ENCODE measurements around the gene CADPS2. TPM values are rescaled to one million over a fixed set of nuclear protein-coding genes. Genes with fewer than 3 reads are reported as not detected.
A peak's percentile ranks its signal among the peaks of the same experiment; 100 is the strongest.

Gene CADPS2
- total RNA-seq, 1 donor from 2014 or later: 10.1 TPM

GRCh38 chr7:122831436-122831835 lies 54.8 kb downstream of the CADPS2 start:
- Mint-ChIP-seq H3K36me3 (no peaks in the 10 kb centered on the region), H3K27ac (no peak overlapping the region), H3K4me3 (no peak overlapping the region), H3K4me1 (ENCODE audit: unreplicated experiment) (no peaks in the 10 kb centered on the region), H3K27me3 (no peaks in the 10 kb centered on the region), H3K9me3 (no peaks in the 10 kb centered on the region)
- no peak for TF ChIP-seq CTCF (conservative IDR thresholded peaks at IDR 0.05)
- no peak for DNase-seq (ENCODE audit: extremely low spot score, unreplicated experiment)

GRCh38 chr7:122829962-122830361 lies 56.3 kb downstream of the CADPS2 start:
- Mint-ChIP-seq H3K4me1 (ENCODE audit: unreplicated experiment) (no peaks in the 10 kb centered on the region), H3K27me3 (no peaks in the 10 kb centered on the region)

GRCh38 chr7:122827763-122828162 lies 58.5 kb downstream of the CADPS2 start:
- Mint-ChIP-seq H3K36me3 (no peaks in the 10 kb centered on the region), H3K27ac (no peak overlapping the region), H3K27me3 (no peaks in the 10 kb centered on the region), H3K4me3 (no peak overlapping the region), H3K9me3 (no peaks in the 10 kb centered on the region), H3K4me1 (ENCODE audit: unreplicated experiment) (no peaks in the 10 kb centered on the region)
- TF ChIP-seq CTCF (conservative IDR thresholded peaks at IDR 0.05): no peak
- DNase-seq (ENCODE audit: extremely low spot score, unreplicated experiment): no peak

More at GRCh38 chr7:122829962-122830361, 56.3 kb downstream of the CADPS2 start:
- TF ChIP-seq CTCF (conservative IDR thresholded peaks at IDR 0.05): no peak
- no peak for DNase-seq (ENCODE audit: extremely low spot score, unreplicated experiment)
- no peaks in the 10 kb centered on the region for H3K9me3 Mint-ChIP-seq
- H3K36me3 Mint-ChIP-seq: no peaks in the 10 kb centered on the region
- H3K27ac Mint-ChIP-seq: no peak overlapping the region
- H3K4me3 Mint-ChIP-seq: no peak overlapping the region

GRCh38 chr7:122813845-122814244 lies 72.4 kb downstream of the CADPS2 start:
- Mint-ChIP-seq H3K4me3 (no peak overlapping the region), H3K36me3 (no peaks in the 10 kb centered on the region), H3K4me1 (ENCODE audit: unreplicated experiment) (no peaks in the 10 kb centered on the region), H3K27me3 (no peaks in the 10 kb centered on the region), H3K9me3 (no peaks in the 10 kb centered on the region), H3K27ac (no peak overlapping the region)
- TF ChIP-seq CTCF (conservative IDR thresholded peaks at IDR 0.05): no peak
- no peak for DNase-seq (ENCODE audit: extremely low spot score, unreplicated experiment)

GRCh38 chr7:122803851-122804250 lies 82.4 kb downstream of the CADPS2 start:
- Mint-ChIP-seq H3K4me1 (ENCODE audit: unreplicated experiment) (peaks cover 4% of the 10 kb centered on the region), H3K27ac (no peak overlapping the region), H3K4me3 (no peak overlapping the region), H3K9me3 (no peaks in the 10 kb centered on the region), H3K27me3 (no peaks in the 10 kb centered on the region), H3K36me3 (no peaks in the 10 kb centered on the region)
- no peak for TF ChIP-seq CTCF (conservative IDR thresholded peaks at IDR 0.05)
- no peak for DNase-seq (ENCODE audit: extremely low spot score, unreplicated experiment)

- TF ChIP-seq CTCF (conservative IDR thresholded peaks at IDR 0.05): peak; percentile 71
- H3K27me3 Mint-ChIP-seq: no peaks in the 10 kb centered on the region
- H3K4me3 Mint-ChIP-seq: no peak overlapping the region
- DNase-seq (ENCODE audit: extremely low spot score, unreplicated experiment): no peak
- no peaks in the 10 kb centered on the region for H3K36me3 Mint-ChIP-seq
- H3K9me3 Mint-ChIP-seq: no peaks in the 10 kb centered on the region
- peaks cover 4% of the 10 kb centered on the region for H3K4me1 Mint-ChIP-seq (ENCODE audit: unreplicated experiment)
- H3K27ac Mint-ChIP-seq: no peak overlapping the region
Observed at GRCh38 chr7:122803323-122803722, 82.9 kb downstream of the CADPS2 start.
